Measurements from ENCODE around the gene CR1. TPM values are rescaled to one million over a fixed set of nuclear protein-coding genes. Genes with fewer than 3 reads are reported as not detected.
"Not testable (repeated sequence)": the region's sequence is repeated elsewhere in the genome, so short reads cannot be mapped to it uniquely, and the experiment has no call there.

The CR1 gene
- total and polyA plus RNA-seq, 5 donors from 2014 or later: 0.02 to 0.94 (median 0.14) TPM

DNA sequence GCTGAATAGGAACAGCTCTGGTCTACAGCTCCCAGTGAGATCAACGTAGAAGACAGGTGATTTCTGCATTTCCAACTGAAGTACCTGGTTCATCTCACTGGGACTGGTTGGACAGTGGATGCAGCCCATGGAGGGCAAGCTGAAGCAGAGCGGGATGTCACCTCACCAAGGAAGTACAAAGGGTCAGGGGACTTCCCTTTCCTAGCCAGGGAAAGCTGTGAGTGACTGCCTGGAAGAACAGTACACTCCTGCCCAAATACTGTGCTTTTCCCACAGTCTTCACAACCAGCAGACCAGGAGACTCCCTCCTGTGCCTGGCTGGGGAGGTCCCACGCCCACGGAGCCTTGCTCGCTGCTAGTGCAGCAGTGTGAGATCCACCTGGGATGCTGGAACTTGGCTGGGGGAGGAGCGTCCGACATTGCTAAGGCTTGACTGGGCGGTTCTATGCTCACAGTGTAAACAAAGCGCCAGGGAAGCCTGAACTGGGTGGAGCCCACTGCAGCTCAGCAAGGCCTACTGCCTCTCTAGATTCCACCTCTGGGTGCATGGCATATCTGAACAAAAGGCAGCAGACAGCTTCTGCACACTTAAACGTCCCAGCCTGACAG lies 163.7 kb downstream of the CR1 start:
- H3K27ac Mint-ChIP-seq: no peak overlapping the region
- no peaks in the 10 kb centered on the region for H3K36me3 Mint-ChIP-seq
- H3K4me1 Mint-ChIP-seq: no peaks in the 10 kb centered on the region
- H3K9me3 Mint-ChIP-seq: peaks cover 0 to 5% (median 0%) of the 10 kb centered on the region in 7 donors
- ATAC-seq (ENCODE audit: low read depth in 2 of 2) (no peak), DNase-seq (no peak)
- Histone ChIP-seq H3K27ac (ENCODE audit: insufficient read depth, low read length, poor library complexity, severe bottlenecking) (no peak overlapping the region), H3K4me1 (ENCODE audit: control insufficient read depth, insufficient read depth, low read length, poor library complexity, severe bottlenecking) (no peaks in the 10 kb centered on the region), H3K9me3 (ENCODE audit: control insufficient read depth in 2 of 2, low read length in 2 of 2) (no peaks in the 10 kb centered on the region), H3K4me3 (ENCODE audit: low read depth, low read length) (no peak overlapping the region), H3K36me3 (ENCODE audit: control insufficient read depth, insufficient read depth, low read length) (no peaks in the 10 kb centered on the region), H3K27me3 (ENCODE audit: control insufficient read depth, insufficient read depth, low read length) (no peaks in the 10 kb centered on the region)
- peaks cover 21% of the 10 kb centered on the region for H3K27me3 Mint-ChIP-seq
- no peak overlapping the region for H3K4me3 Mint-ChIP-seq

DNA sequence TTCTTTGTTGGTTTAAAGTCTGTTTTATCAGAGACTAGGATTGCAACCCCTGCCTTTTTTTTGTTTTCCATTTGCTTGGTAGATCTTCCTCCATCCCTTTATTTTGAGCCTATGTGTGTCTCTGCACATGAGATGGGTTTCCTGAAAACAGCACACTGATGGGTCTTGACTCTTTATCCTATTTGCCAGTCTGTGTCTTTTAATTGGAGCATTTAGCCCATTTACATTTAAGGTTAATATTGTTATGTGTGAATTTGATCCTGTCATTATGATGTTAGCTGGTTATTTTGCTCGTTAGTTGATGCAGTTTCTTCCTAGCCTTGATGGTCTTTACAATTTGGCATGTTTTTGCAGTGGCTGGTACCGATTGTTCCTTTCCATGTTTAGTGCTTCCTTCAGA lies 165.5 kb downstream of the CR1 start:
- H3K9me3 ChIP-seq (ENCODE audit: control insufficient read depth in 2 of 2, low read length in 2 of 2); H3K27ac Mint-ChIP-seq; ATAC-seq (ENCODE audit: low read depth in 2 of 2); H3K36me3 Mint-ChIP-seq; H3K4me1 Mint-ChIP-seq; H3K4me3 ChIP-seq (ENCODE audit: low read depth, low read length); DNase-seq; H3K4me1 ChIP-seq (ENCODE audit: control insufficient read depth, insufficient read depth, low read length, poor library complexity, severe bottlenecking); H3K4me3 Mint-ChIP-seq; H3K9me3 Mint-ChIP-seq; H3K36me3 ChIP-seq (ENCODE audit: control insufficient read depth, insufficient read depth, low read length); H3K27me3 ChIP-seq (ENCODE audit: control insufficient read depth, insufficient read depth, low read length); H3K27ac ChIP-seq (ENCODE audit: insufficient read depth, low read length, poor library complexity, severe bottlenecking): not testable (repeated sequence)
- peaks cover 22% of the 10 kb centered on the region for H3K27me3 Mint-ChIP-seq

DNA sequence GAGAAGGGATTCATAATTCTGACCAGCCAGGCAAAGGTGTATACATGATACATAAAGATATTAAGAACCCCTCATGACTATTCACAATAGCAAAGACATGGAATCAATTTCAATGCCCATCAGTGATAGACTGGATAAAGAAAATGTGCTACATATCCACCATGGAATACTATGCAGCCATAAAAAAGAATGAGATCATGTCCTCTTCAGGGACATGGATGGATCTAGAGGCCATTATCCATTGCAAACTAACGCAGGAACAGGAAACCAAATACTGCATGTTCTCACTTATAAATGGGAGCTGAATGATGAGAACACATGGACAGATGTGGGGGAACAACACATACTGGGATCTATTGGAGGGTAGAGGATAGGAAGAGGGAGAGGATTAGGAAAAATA lies 170.4 kb downstream of the CR1 start:
- no peak for DNase-seq
- Histone ChIP-seq H3K27me3 (ENCODE audit: control insufficient read depth, insufficient read depth, low read length) (peaks cover 27% of the 10 kb centered on the region), H3K27ac (ENCODE audit: insufficient read depth, low read length, poor library complexity, severe bottlenecking) (no peak overlapping the region), H3K36me3 (ENCODE audit: control insufficient read depth, insufficient read depth, low read length) (no peaks in the 10 kb centered on the region), H3K4me3 (ENCODE audit: low read depth, low read length) (no peak overlapping the region), H3K9me3 (ENCODE audit: control insufficient read depth in 2 of 2, low read length in 2 of 2) (peaks cover 0 to 4% of the 10 kb centered on the region in 2 experiments), H3K4me1 (ENCODE audit: control insufficient read depth, insufficient read depth, low read length, poor library complexity, severe bottlenecking) (no peaks in the 10 kb centered on the region)
- Mint-ChIP-seq H3K4me1 (peaks cover 0 to 4% (median 2%) of the 10 kb centered on the region in 4 donors), H3K4me3 (no peak overlapping the region), H3K36me3 (no peaks in the 10 kb centered on the region), H3K27me3 (peaks cover 41% of the 10 kb centered on the region), H3K9me3 (peaks cover 0 to 11% (median 5%) of the 10 kb centered on the region in 7 donors), H3K27ac (no peak overlapping the region)
- ATAC-seq (ENCODE audit: low read depth in 2 of 2): no peak

DNA sequence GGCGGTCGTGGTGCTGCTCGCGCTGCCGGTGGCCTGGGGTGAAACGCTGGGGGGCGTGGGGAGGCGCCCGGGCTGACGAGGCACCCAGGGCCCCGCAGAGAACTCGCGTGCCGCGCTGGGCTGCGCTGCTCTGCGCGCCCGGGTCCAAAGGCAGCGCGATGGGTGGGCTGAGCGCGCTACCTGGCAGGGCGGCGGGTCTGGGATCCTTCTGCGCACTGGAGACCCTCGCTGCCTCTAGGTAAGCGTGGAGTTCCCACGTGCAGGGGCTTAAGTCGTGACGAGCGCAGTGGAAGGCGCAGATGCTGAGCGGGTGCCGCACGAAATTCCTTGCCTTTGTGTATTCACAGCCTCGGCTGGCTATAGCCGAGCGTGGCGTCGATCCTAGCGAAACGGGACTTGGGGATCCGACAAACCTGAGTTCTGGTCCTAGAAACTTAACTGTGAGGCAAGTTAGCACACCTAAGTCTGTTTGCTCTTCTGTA lies 173.6 kb downstream of the CR1 start:
- no peaks in the 10 kb centered on the region for H3K36me3 ChIP-seq (ENCODE audit: control insufficient read depth, insufficient read depth, low read length)
- Mint-ChIP-seq H3K4me1 (peaks cover 0 to 4% (median 2%) of the 10 kb centered on the region in 4 donors), H3K27ac (no peak overlapping the region), H3K4me3 (no peak overlapping the region), H3K27me3 (peaks cover 42% of the 10 kb centered on the region), H3K9me3 (peaks cover 0 to 11% (median 2%) of the 10 kb centered on the region in 7 donors), H3K36me3 (no peaks in the 10 kb centered on the region)
- H3K9me3 ChIP-seq (ENCODE audit: control insufficient read depth in 2 of 2, low read length in 2 of 2): peaks cover 0 to 4% of the 10 kb centered on the region in 2 experiments
- H3K27ac ChIP-seq (ENCODE audit: insufficient read depth, low read length, poor library complexity, severe bottlenecking): no peak overlapping the region
- ATAC-seq (ENCODE audit: low read depth in 2 of 2) (no peak), DNase-seq (no peak)
- peaks cover 35% of the 10 kb centered on the region for H3K27me3 ChIP-seq (ENCODE audit: control insufficient read depth, insufficient read depth, low read length)
- H3K4me3 ChIP-seq (ENCODE audit: low read depth, low read length): no peak overlapping the region
- H3K4me1 ChIP-seq (ENCODE audit: control insufficient read depth, insufficient read depth, low read length, poor library complexity, severe bottlenecking): no peaks in the 10 kb centered on the region

DNA sequence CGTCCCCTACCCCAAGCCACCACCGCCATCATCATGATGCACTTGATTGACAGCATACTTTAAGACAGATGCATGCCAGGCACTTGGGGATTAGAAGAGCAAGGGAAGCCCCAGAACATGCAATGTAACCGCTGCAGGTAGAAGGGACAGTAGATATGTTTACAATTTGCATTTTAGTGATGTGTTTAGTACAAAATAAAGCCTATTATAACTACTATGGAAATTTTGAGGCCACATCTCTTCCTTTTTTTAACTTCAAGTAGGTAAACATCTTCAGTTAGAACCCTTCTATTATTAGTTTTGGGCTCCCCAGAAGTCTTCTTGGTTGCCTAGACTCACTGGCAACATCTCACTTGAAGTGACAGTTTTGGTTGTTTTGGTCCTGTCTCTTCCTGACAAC lies 174.2 kb downstream of the CR1 start:
- Mint-ChIP-seq H3K27me3 (peaks cover 40% of the 10 kb centered on the region), H3K4me3 (no peak overlapping the region), H3K36me3 (no peaks in the 10 kb centered on the region), H3K9me3 (peaks cover 0 to 11% (median 2%) of the 10 kb centered on the region in 7 donors), H3K4me1 (peaks cover 0 to 4% (median 2%) of the 10 kb centered on the region in 4 donors), H3K27ac (no peak overlapping the region)
- DNase-seq (no peak), ATAC-seq (ENCODE audit: low read depth in 2 of 2) (no peak)
- Histone ChIP-seq H3K27me3 (ENCODE audit: control insufficient read depth, insufficient read depth, low read length) (peaks cover 35% of the 10 kb centered on the region), H3K36me3 (ENCODE audit: control insufficient read depth, insufficient read depth, low read length) (no peaks in the 10 kb centered on the region), H3K9me3 (ENCODE audit: control insufficient read depth in 2 of 2, low read length in 2 of 2) (peaks cover 0 to 4% of the 10 kb centered on the region in 2 experiments), H3K27ac (ENCODE audit: insufficient read depth, low read length, poor library complexity, severe bottlenecking) (no peak overlapping the region), H3K4me3 (ENCODE audit: low read depth, low read length) (no peak overlapping the region), H3K4me1 (ENCODE audit: control insufficient read depth, insufficient read depth, low read length, poor library complexity, severe bottlenecking) (no peaks in the 10 kb centered on the region)

DNA sequence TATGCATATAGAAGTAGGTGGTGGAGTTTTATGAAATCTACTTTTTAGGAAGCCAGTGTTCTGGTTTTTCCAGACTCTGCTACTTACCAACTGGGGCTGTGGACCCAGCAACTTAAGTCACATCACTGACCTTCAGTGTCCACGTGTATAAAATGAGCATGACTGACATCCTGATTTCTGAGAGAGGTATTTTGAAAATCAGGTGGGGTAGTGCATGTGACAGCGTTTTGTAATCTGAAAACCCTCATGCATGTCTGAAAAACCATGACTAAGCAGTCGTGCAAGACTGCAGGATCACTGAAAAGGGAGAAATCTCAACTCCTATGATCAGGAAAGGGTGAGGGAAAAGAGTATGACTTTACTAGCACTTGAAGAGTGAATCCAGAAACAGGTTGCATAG lies 175.0 kb downstream of the CR1 start:
- Histone ChIP-seq H3K27ac (ENCODE audit: insufficient read depth, low read length, poor library complexity, severe bottlenecking) (no peak overlapping the region), H3K4me3 (ENCODE audit: low read depth, low read length) (no peak overlapping the region), H3K27me3 (ENCODE audit: control insufficient read depth, insufficient read depth, low read length) (peaks cover 31% of the 10 kb centered on the region), H3K36me3 (ENCODE audit: control insufficient read depth, insufficient read depth, low read length) (no peaks in the 10 kb centered on the region), H3K9me3 (ENCODE audit: control insufficient read depth in 2 of 2, low read length in 2 of 2) (peaks cover 0 to 4% of the 10 kb centered on the region in 2 experiments), H3K4me1 (ENCODE audit: control insufficient read depth, insufficient read depth, low read length, poor library complexity, severe bottlenecking) (no peaks in the 10 kb centered on the region)
- Mint-ChIP-seq H3K27ac (no peak overlapping the region), H3K4me1 (peaks cover 0 to 4% (median 2%) of the 10 kb centered on the region in 4 donors), H3K36me3 (no peaks in the 10 kb centered on the region), H3K27me3 (peaks cover 40% of the 10 kb centered on the region), H3K4me3 (no peak overlapping the region), H3K9me3 (peaks cover 0 to 10% (median 2%) of the 10 kb centered on the region in 7 donors)
- no peak for ATAC-seq (ENCODE audit: low read depth in 2 of 2)
- no peak for DNase-seq

DNA sequence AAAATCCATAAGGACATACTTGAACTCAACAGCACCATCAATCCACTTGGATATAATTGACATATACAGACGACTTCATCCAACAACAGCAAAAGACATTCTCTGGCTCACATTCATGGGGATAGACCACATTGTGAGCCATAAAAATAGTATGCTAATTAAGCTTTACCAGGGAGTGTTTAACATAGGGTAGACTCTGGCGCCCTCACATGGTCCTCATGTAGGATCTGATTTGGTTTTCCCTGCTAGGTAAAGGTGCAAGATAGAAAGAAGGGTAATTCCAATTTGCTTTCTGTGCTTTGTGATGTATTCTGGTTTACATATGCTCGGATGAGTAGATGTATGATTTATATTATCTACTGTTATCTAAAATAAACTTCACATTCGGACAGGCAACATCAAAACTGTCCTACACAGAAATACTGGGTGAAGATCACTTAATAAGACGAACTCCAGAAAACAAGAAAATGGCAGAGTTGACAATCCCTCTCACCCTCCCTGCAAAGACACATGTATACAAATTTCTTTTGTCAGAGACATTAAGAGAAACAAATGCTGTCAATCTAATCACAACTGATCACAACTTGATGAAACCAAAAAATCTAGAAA lies 176.7 kb downstream of the CR1 start:
- Histone ChIP-seq H3K27me3 (ENCODE audit: control insufficient read depth, insufficient read depth, low read length) (peaks cover 23% of the 10 kb centered on the region), H3K4me1 (ENCODE audit: control insufficient read depth, insufficient read depth, low read length, poor library complexity, severe bottlenecking) (no peaks in the 10 kb centered on the region), H3K4me3 (ENCODE audit: low read depth, low read length) (no peak overlapping the region), H3K27ac (ENCODE audit: insufficient read depth, low read length, poor library complexity, severe bottlenecking) (no peak overlapping the region), H3K9me3 (ENCODE audit: control insufficient read depth in 2 of 2, low read length in 2 of 2) (no peaks in the 10 kb centered on the region), H3K36me3 (ENCODE audit: control insufficient read depth, insufficient read depth, low read length) (no peaks in the 10 kb centered on the region)
- Mint-ChIP-seq H3K4me1 (peaks cover 0 to 2% (median 1%) of the 10 kb centered on the region in 4 donors), H3K36me3 (no peaks in the 10 kb centered on the region), H3K9me3 (peaks cover 0 to 2% (median 0%) of the 10 kb centered on the region in 7 donors), H3K27ac (no peak overlapping the region), H3K27me3 (peaks cover 34% of the 10 kb centered on the region), H3K4me3 (no peak overlapping the region)
- DNase-seq: peak in 1 of 3 donors; percentile 44
- ATAC-seq (ENCODE audit: low read depth in 2 of 2): no peak

DNA sequence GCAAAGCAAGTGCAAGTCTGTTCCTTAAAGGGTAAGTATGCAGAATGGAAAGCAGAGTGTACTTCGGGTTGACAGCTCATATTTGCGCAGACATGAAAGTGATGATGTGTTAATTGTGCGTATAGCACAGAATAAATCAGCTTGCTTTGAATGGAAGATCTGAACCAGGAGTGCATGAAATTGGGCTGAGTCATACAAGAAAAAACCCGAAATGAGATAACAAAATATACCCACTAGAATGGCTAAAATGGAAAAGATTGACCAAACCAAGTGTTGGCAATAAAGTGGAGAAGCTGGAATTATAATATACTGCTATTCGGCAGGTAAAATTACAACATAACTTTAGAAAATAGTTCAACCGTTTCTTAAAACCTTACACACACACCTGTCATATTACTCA lies 177.4 kb downstream of the CR1 start:
- Mint-ChIP-seq H3K27me3 (peaks cover 34% of the 10 kb centered on the region), H3K27ac (no peak overlapping the region), H3K36me3 (no peaks in the 10 kb centered on the region), H3K4me1 (peaks cover 0 to 2% (median 1%) of the 10 kb centered on the region in 4 donors), H3K9me3 (peaks cover 0 to 2% (median 0%) of the 10 kb centered on the region in 7 donors), H3K4me3 (no peak overlapping the region)
- H3K36me3 ChIP-seq (ENCODE audit: control insufficient read depth, insufficient read depth, low read length): no peaks in the 10 kb centered on the region
- H3K9me3 ChIP-seq (ENCODE audit: control insufficient read depth in 2 of 2, low read length in 2 of 2): no peaks in the 10 kb centered on the region
- no peaks in the 10 kb centered on the region for H3K4me1 ChIP-seq (ENCODE audit: control insufficient read depth, insufficient read depth, low read length, poor library complexity, severe bottlenecking)
- DNase-seq: no peak
- H3K4me3 ChIP-seq (ENCODE audit: low read depth, low read length): no peak overlapping the region
- no peak overlapping the region for H3K27ac ChIP-seq (ENCODE audit: insufficient read depth, low read length, poor library complexity, severe bottlenecking)
- peaks cover 16% of the 10 kb centered on the region for H3K27me3 ChIP-seq (ENCODE audit: control insufficient read depth, insufficient read depth, low read length)
- no peak for ATAC-seq (ENCODE audit: low read depth in 2 of 2)

All from CD4-positive, CD25-positive, alpha-beta regulatory T cell (primary cell).